GM10847 (cell line): ENCODE data around the gene OBSL1.

ENCODE experiments used
- POLR2A ChIP-seq: IDR thresholded peaks from 2 replicates; pipeline ENCODE4 v1.6.1; 2011; ENCODE audit not compliant: insufficient read length; ENCODE audit errors: extremely low read depth

Gene OBSL1

DNA sequence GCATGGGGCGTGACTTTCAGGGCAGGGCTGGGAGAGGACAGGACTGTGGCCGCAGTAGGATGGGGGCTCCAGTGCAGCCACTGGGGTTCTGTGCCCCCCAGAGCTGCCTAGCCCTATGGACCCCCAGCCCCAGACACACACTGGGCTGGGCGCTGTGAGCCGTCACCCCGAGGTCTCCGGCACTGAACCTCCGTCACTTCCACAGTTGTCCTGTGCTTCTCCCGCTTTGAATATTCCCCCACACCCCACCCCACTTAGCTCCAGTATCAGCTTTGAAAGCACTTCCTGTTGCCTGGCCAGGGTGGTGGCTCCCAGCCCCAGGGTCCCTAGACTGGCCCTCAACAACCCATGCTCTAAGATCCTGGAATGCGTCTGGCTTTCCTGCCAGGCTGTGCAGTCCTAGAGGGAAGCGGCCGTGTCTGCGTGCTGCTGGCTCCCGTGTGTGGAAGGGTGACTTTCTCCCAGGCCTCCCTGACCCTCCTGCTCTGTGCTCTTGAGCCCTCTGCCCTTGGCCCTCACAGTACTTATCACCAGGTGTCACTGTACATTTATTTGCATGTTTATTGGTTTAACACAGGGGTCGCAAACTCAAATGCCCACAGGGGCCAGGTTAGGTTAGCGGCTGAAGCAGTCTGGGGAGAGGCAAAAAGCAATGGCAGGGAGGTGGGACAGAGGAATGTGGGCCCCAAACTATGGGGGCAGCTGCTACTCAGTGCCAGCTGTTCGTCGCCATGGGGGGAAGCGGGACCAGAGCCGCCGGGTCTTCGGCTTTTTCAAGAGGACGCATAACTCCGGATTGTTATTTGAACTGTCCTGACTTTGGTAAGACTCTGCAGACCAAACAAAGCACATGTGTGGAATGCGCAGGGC is 9.9 kb downstream of the OBSL1 start:
- TF ChIP-seq POLR2A, result no peak

DNA sequence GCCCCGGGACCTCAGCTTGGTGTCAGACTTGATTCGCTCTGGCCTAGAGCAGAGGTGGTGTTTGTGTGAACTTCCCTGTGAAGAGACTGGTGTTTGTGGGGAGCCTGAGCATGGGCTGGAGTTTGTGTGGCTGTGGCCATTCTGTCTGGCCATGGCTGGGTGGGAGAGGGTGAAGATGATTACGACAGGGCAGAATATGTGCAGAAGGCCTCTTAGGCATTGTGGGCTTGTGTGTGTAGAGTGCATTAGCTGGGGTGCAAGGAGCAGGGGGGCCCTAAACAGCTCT is 10.5 kb downstream of the OBSL1 start:
- no peak for TF ChIP-seq POLR2A

DNA sequence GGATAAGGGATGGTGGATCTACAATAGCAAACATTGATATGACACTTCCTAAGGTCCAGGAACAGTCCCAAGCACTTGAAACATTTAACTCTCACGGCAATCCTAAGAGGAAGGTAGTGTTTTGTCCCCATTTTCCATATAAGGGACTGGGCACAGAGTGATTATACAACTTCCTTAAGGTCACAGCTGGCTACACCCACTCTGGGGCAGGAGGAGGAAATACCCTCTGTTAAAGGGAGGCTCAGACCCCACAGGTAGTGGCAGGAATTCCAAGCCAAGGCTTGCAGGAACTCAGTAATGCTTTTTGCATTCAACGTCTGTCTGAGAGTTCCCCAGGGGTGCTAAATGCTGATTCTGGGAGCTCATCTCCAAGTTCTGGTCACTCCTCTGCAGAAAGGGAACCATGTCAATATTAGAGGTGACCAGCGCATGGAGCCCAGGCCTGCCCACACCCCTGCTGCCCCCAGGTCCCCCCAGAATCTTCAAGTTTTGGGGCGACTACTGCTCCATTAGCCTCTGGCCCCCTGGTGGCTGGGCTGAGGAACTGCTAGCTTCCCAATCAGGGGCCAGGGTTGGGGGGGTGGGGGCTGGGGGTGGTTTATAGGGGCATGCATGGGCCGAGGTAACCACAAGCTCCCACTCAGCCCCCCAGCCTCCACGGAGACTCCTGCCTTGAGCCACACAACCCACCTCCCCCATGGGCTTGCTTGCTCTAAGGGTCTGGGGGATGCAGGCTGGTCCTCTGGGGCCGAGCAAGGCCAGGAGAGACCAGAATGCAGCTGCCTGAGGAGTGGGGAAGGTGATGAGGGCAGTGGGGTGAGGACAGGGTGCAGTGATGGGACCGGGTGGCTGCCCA is 11.1 kb downstream of the OBSL1 start:
- no peak for TF ChIP-seq POLR2A

DNA sequence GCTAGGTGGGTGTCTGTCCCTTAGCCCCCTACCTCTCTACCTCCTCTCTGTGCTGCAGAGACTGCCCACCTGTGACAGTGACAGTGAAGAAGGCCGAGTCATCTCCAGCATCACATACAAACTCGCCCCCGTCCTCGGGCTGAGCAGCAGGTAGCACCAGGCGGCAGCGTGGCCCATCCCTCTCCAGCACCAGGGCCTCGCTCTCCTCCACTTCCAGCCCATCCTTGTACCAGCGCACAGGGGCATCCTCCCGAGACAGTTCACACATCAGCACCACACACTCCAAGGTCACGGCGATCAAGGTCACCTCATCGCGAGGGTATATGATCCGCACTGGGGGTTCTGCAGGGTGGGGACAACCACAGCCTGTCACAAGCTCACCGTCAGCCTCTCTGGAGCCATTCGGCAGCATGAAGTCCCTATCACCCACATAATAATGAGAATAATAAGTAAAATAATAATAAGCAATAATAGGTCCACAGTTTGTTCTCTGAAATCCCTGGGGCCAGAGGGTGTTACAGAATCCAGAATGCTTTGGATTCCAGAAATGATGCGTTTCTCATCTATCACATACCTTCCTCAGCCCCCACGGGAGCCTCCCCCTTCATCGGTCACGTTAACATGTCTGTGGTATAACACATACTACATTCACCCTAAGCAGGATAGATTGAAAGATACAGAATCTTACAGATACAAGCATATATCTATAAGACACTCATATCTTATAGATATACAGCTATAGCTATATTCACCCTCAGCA is 12.0 kb downstream of the OBSL1 start:
- TF ChIP-seq POLR2A, result no peak

DNA sequence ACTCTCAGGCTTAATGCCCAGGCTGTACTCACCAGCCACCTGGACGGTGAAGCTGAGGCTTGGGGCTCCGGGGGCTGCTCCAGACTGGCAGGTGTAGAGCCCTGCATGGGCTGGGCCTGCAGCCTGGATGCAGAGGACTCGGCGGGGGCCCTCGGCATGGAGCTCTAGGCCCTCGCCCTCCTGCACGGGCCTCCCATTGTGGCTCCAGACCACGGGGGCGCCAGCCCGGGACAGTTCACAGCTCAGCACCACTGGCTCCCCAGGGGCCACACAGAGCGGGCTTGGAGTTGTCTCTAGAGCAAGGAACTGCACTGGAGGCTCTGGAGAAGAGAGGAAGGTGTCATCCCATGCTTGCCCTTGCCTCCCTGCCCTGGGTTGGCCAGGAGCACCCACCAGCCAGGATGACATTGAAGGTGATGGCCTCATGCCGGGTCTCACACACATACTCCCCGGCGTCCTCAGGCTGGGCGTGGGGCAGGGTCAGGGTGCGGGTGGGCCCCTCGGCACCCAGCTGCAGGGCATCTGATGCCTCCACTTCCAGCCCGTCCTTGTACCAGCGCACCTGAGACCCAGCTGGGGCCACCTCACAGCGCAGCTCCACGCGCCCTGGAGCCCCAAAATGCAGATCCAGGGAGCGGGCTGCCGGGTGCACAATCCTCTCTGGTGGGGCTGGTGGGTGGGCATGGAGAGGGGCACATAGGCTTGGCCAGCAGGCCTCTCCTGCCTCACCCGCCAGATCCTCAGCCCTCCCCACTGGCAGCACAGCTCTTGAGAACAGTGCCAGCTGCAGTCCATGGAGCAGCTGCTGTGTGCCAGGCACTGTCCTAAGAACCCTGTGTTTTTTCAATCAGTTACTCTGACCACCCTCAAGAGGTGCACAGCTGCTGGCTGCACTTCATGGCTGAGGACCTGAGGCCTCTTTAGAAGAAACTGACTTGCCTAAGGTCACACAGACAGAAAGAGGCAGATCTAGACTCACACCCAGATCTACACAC is 13.3 kb downstream of the OBSL1 start:
- TF ChIP-seq POLR2A, result no peak

DNA sequence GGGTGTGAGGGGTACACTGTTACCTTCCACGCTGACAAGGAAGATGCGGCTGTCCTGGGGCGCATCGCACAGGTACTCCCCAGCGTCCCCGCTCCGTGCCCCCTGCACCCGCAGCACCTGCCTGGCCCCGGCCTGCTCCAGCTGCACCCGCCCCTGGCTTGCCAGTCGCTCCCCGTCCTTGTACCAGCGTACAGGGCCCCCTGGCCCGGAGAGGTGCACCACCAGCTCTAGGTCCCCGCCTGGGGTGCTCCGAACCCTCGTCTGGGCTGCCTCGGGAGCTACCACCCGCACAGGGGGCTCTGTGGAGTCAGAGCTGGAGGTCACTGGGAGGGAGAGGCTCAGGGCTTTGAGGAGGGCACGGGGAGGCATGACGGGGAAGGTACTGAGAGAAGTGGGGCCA is 14.0 kb downstream of the OBSL1 start:
- no peak for TF ChIP-seq POLR2A

DNA sequence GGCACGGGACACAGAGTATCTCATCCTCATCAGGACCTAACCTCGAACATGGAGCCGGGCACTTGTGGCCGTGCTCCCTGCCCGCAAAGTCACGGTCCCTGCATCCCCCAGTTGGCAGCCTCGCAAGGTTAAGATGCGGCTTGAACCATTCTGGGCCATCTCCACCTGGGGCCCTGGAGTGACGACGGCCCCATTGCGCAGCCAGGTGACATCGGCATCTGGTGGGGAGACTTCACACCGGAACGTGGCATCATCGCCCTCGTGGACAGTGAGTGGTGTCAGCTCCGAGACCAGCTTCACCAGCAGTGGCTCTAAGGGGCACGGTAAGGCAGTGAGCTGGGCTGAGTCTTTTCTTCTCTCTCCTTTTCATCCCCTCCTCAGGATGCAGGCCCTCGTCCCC is 14.9 kb downstream of the OBSL1 start:
- TF ChIP-seq POLR2A, result no peak

DNA sequence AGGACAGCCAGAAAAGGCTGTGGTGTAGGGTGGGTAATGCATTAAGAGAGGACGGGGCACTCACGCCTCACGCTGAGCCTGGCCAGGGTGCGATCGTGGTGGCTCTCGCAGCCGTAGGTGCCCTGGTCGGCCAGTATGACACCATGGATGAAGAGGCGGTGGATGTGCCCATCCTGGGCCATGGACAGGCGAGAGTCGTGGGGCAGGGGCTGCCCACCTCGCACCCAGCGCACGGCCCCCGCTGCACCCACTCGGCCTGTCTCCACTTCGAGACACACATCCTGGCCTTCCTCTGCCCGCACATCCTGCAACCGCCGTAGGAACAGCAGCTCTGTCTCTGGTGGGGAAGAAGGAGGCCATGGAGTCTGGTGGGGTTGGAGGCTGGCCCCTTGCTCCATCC is 15.4 kb downstream of the OBSL1 start:
- no peak for TF ChIP-seq POLR2A

DNA sequence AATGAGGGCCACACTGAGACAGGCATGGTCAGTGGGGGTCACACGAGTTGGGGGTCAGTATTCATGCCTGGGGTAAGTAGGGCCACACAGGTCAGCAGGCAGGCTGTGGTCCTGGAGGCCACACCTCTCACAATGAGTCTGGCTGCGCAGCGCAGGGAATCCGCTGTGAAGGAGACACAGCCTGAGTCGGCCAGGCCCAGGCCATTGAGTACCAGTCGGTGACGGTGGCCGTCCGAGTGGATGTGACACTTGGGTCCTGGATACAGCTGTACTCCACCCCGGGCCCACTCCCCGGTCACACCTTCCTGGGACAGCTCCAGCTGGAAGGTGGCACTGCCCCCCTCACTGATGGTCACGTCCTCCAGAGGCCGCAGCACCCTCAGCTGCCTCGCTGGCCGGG is 17.0 kb downstream of the OBSL1 start:
- TF ChIP-seq POLR2A, result no peak

DNA sequence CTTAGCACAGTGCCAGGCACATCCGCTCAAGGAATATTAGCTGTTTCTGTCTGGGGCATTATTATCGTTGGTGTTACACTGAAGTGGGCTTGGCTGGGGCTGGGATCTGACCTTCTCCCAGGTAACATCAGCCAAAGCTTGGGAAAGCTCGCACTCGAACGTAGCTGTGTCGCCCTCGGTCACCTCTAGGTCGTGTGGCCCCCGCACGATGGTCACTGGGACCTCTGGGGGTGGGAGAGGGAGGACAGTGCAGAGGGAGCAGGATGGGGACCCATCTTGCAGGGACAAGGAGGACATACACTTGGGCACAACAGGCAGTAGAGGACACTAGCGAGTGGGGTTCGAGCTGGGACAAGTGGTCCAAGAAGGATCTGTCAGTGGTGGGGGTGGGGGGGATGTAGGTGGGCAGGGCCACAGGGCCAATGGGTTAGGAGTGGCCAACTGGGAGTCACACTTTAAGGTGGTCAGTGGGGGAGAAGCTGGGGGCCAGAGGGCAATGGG is 17.8 kb downstream of the OBSL1 start:
- no peak for TF ChIP-seq POLR2A

DNA sequence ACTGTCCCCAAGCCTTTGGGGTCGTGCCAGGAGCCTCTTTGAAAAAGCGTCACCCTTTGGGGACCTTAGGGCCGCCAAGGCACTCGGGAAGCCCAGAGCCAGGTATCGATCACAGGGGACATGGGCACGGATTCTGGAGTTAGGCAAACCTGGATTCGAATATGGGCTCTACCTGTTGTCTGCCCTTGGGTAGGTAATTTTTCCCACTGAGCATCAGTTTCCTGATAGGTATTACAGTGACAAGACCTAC is 18.2 kb downstream of the OBSL1 start:
- no peak for TF ChIP-seq POLR2A

DNA sequence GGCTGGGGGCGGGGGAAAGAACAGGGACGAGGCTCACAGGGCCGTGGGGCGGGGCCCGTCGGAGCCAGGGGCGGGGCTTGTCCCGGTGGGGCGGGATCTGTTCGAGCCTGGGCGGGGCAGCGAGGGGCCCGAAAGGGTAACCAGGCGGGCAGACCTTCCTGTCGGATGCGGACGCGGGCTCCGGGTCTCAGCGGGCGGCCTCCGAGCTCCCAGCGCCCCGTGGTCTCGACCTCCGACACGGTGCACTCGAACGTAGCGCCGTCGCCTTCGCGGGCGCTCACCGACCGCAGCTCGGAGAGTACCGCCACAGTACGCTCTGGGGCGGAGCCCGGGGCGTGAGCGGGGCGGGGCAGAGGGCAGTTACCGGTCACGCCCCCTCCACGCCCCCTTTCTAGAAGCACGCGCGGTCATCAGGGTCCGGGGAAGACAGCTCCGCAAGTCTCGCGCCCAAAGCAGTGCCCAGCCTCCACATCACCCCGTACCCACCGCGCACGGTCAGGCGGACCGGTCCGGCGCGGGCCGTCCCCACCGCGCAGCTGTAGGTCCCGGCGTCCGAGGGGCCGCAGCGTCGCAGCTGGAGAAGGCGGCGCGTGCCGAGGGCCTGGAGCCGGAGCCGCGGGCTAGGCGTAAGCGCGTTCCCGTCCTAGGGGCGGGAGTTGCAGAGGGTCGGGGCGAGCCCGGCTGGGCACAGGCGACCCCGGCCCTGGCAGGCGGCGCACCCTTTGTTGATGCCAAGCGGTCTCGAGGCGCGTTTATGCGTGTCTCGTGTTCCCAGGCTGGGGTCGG is 18.8 kb downstream of the OBSL1 start:
- TF ChIP-seq POLR2A, result no peak

DNA sequence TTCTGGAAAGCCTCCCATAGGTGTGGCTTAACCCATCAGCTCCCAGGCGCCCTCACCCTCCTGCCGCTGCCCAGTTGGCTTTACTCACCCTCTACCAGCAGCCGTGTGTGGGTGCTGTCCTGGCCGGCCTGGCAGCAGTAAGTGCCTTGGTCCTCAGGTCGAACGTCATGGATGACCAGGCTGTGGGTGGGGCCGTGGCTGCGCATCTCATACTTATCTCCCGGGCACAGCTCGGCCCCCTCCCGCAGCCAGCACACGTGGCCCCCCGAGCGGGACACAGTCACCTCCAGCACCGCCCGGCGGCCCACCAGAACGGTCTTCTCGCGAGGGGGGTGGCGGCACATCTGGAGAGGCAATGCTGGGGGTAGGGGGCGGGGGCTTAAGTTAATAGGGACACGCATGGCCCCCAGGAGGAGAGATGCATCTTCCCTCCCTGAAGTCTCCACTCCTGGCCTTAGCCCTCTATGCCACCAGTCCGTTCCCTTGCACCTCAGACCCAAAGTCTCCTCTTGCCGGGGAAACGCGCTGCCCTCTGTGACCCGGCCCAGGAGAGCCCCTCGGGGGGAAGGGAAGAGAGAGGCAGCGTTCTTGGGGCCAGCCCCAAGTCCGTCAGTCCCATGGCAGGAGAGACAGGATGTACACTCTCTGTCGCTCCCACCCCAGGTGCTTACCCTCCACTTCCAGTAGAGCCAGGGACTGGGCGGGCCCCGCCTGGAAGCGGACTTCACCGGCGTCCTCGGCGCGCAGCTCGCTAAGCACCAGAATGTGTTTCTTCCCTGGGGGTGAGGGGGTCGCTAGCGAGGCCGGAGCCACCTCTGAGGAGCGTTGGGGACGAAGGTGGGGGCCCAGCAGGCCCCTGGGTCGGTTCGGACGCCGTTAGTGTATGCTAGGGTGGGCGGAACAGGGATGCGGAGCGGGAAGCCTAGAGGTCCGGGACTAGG is 19.6 kb downstream of the OBSL1 start:
- no peak for TF ChIP-seq POLR2A
